HCT116 (cell line): ENCODE results near the gene USP48.

Experiments
- ATF3 ChIP-seq: IDR thresholded peaks from 2 replicates; pipeline ENCODE4 v1.6.1; 2012
- CBX3 ChIP-seq: IDR thresholded peaks from 2 replicates; pipeline ENCODE4 v1.6.1; 2012; ENCODE audit warnings: low read depth
- CEBPB ChIP-seq: IDR thresholded peaks from 2 replicates; pipeline ENCODE4 v1.6.1; 2012; ENCODE audit warnings: low read depth
- CTCF ChIP-seq, 3 experiments: fragments of 200-600 bp in 1 of 3; sonication (generic) in 1 of 3; IDR thresholded peaks in 2 of 3; conservative IDR thresholded peaks in 1 of 3; 2 replicates each; pipeline ENCODE4 v1.5.1; 2012 to 2017; ENCODE audit warnings: low read depth in 2 of 3, low read length in 2 of 3, antibody characterized with exemption in 1 of 3, borderline replicate concordance in 1 of 3, control low read depth in 1 of 3, mild to moderate bottlenecking in 1 of 3, mixed read lengths in 1 of 3, mixed run types in 1 of 3, moderate library complexity in 1 of 3; ENCODE audit not compliant: insufficient read depth in 1 of 3
- EZH2 ChIP-seq: fragments of 200-600 bp; sonication (generic); IDR thresholded peaks from 2 replicates; pipeline ENCODE4 v1.6.1; 2017; ENCODE audit warnings: antibody characterized with exemption, mixed run types
- EZH2phosphoT487 ChIP-seq: fragments of 200-600 bp; IDR thresholded peaks from 2 replicates; pipeline ENCODE4 v1.6.1; 2018; ENCODE audit warnings: antibody characterized with exemption, borderline replicate concordance
- POLR2AphosphoS5 ChIP-seq: IDR thresholded peaks from 2 replicates; pipeline ENCODE4 v1.6.1; 2011; ENCODE audit warnings: mild to moderate bottlenecking, low read depth, low read length, moderate library complexity
- RAD21 ChIP-seq: IDR thresholded peaks from 2 replicates; pipeline ENCODE4 v1.6.1; 2012; ENCODE audit warnings: low read depth, mild to moderate bottlenecking
- REST ChIP-seq: IDR thresholded peaks from 2 replicates; pipeline ENCODE4 v1.6.1; 2012; ENCODE audit warnings: low read depth
- SIN3A ChIP-seq: IDR thresholded peaks from 2 replicates; pipeline ENCODE4 v1.6.1; 2012; ENCODE audit warnings: low read depth
- TCF7L2 ChIP-seq: IDR thresholded peaks from 2 replicates; pipeline ENCODE4 v1.7.0; 2011; ENCODE audit warnings: borderline replicate concordance, inconsistent platforms; ENCODE audit not compliant: insufficient read depth, insufficient read length; ENCODE audit errors: extremely low read depth

- TF ChIP-seq CTCF (IDR thresholded peaks at IDR 0.05 in 2 of 3, conservative IDR thresholded peaks at IDR 0.05 in 1 of 3; ENCODE audit: borderline replicate concordance in 1 of 3, insufficient read depth in 1 of 3, low read depth in 2 of 3, low read length in 2 of 3), result no peak
- no peak for TF ChIP-seq REST
- TF ChIP-seq RAD21, result no peak
- no peak for TF ChIP-seq SIN3A
- TF ChIP-seq POLR2AphosphoS5, result no peak
- TF ChIP-seq ATF3, result no peak
- TF ChIP-seq TCF7L2, result no peak
- TF ChIP-seq EZH2, result no peak
- TF ChIP-seq EZH2phosphoT487, result no peak
- TF ChIP-seq CEBPB, result no peak
- no peak for TF ChIP-seq CBX3
Measured at GRCh38 chr1:21793104-21793503, 10.2 kb upstream of the USP48 start.
